ENCODE data around the gene IL4I1. TPM values are rescaled to one million over a fixed set of nuclear protein-coding genes. Genes with fewer than 3 reads are reported as not detected.

IL4I1 gene
- polyA plus RNA-seq, 1 experiment: 0.30 TPM

GRCh38 chr19:49894879-49895565, 1.7 kb downstream of the IL4I1 start:
- CTCF ChIA-PET: no interaction called here

GRCh38 chr19:49894011-49894664, 2.5 kb downstream of the IL4I1 start:
- no peak for TF ChIP-seq CTCF (IDR thresholded peaks at IDR 0.05; ENCODE audit: low read depth, low read length)
- ChIA-PET POLR2A (no interaction called here), CTCF (no interaction called here)

More at GRCh38 chr19:49894879-49895565, 1.7 kb downstream of the IL4I1 start:
- H3K9me3 ChIP-seq (ENCODE audit: control insufficient read depth, insufficient read depth, low read length): peaks cover under 1% of the 10 kb centered on the region; the same call in 1 of the 2 replicates
- H3K27ac ChIP-seq (ENCODE audit: low read depth, low read length): no peak overlapping the region
- H3K27me3 ChIP-seq (ENCODE audit: control insufficient read depth, insufficient read depth, low read length): no peaks in the 10 kb centered on the region
- no peak for TF ChIP-seq CTCF (IDR thresholded peaks at IDR 0.05; ENCODE audit: low read depth, low read length)
- H3K4me3 ChIP-seq (ENCODE audit: low read depth, low read length): no peak overlapping the region
- no peak for DNase-seq (ENCODE audit: low read depth, low spot score)
- POLR2A ChIA-PET: no interaction called here

GRCh38 chr19:49892716-49893115, 4.0 kb downstream of the IL4I1 start:
- TF ChIP-seq CTCF (IDR thresholded peaks at IDR 0.05; ENCODE audit: low read depth, low read length): no peak
- Histone ChIP-seq H3K4me3 (ENCODE audit: low read depth, low read length) (no peak overlapping the region), H3K9me3 (ENCODE audit: control insufficient read depth, insufficient read depth, low read length) (peaks cover 9% of the 10 kb centered on the region; the same call in 1 of the 2 replicates), H3K27ac (ENCODE audit: low read depth, low read length) (no peak overlapping the region), H3K27me3 (ENCODE audit: control insufficient read depth, insufficient read depth, low read length) (no peaks in the 10 kb centered on the region)
- ChIA-PET POLR2A (no interaction called here), CTCF (no interaction called here)
- no peak for DNase-seq (ENCODE audit: low read depth, low spot score)

More at GRCh38 chr19:49894011-49894664, 2.5 kb downstream of the IL4I1 start:
- Histone ChIP-seq H3K27me3 (ENCODE audit: control insufficient read depth, insufficient read depth, low read length) (no peaks in the 10 kb centered on the region), H3K9me3 (ENCODE audit: control insufficient read depth, insufficient read depth, low read length) (peaks cover 9% of the 10 kb centered on the region; the same call in 1 of the 2 replicates), H3K4me3 (ENCODE audit: low read depth, low read length) (no peak overlapping the region), H3K27ac (ENCODE audit: low read depth, low read length) (no peak overlapping the region)
- no peak for DNase-seq (ENCODE audit: low read depth, low spot score)

- Histone ChIP-seq H3K27me3 (ENCODE audit: control insufficient read depth, insufficient read depth, low read length) (no peaks in the 10 kb centered on the region), H3K4me3 (ENCODE audit: low read depth, low read length) (no peak overlapping the region), H3K9me3 (ENCODE audit: control insufficient read depth, insufficient read depth, low read length) (peaks cover 9% of the 10 kb centered on the region; the same call in 1 of the 2 replicates), H3K27ac (ENCODE audit: low read depth, low read length) (no peak overlapping the region)
- no peak for TF ChIP-seq CTCF (IDR thresholded peaks at IDR 0.05; ENCODE audit: low read depth, low read length)
- no peak for DNase-seq (ENCODE audit: low read depth, low spot score)
- CTCF ChIA-PET: interaction anchor here (1.2 kb wide), 1 partner anchor 9 kb away, joined by 6 read pairs; no protein-coding TSS in a partner anchor
- POLR2A ChIA-PET: interaction anchor here (1.5 kb wide), 1 partner anchor 14 kb away, joined by 6 read pairs; the partner anchor contains the start of genes AKT1S1 and TBC1D17
These were observed 5.3 kb downstream of the IL4I1 start for GRCh38 chr19:49891393-49891792.
